Mucosa of stomach (tissue), 1 donor: ENCODE results near the gene GRIK3.
"Not testable (repeated sequence)": the region's sequence is repeated elsewhere in the genome, so short reads cannot be mapped to it uniquely, and the experiment has no call there.

Source experiments
- H3K27me3 ChIP-seq: one replicate; pipeline ENCODE4 v1.7.0; 2013; ENCODE audit warnings: mild to moderate bottlenecking, low read length; ENCODE audit not compliant: control insufficient read depth, insufficient read depth
- H3K36me3 ChIP-seq: one replicate; pipeline ENCODE4 v1.7.0; 2013; ENCODE audit warnings: low read length; ENCODE audit not compliant: control insufficient read depth, insufficient read depth
- H3K4me1 ChIP-seq: one replicate; pipeline ENCODE4 v1.7.0; 2013; ENCODE audit warnings: mild to moderate bottlenecking, low read length; ENCODE audit not compliant: control insufficient read depth, insufficient read depth
- H3K4me3 ChIP-seq: one replicate; pipeline ENCODE4 v1.7.0; 2013; ENCODE audit warnings: low read length
- H3K9ac ChIP-seq: one replicate; pipeline ENCODE4 v1.7.0; 2013; ENCODE audit warnings: mild to moderate bottlenecking, low read length, moderate library complexity
- H3K9me3 ChIP-seq: one replicate; pipeline ENCODE4 v1.7.0; 2013; ENCODE audit warnings: mild to moderate bottlenecking, low read length, moderate library complexity; ENCODE audit not compliant: control insufficient read depth
- donor health status: Pancreatic carcinoma.

Gene GRIK3

GRCh38 chr1:37034121-37035013 is at the start of gene GRIK3:
TSS of gene GRIK3 (minus strand) at chr1:37034515. CDS start at chr1:37034108, 407 bp downstream.
- H3K4me3 ChIP-seq = no peak within 1 kb of the TSS
- peaks cover 7% of the 10 kb centered on the region for H3K4me1 ChIP-seq

GRCh38 chr1:37084013-37084412 is 49.7 kb upstream of the GRIK3 start:
- no peaks in the 10 kb centered on the region for H3K9me3 ChIP-seq
- H3K27me3 ChIP-seq = no peaks in the 10 kb centered on the region
- no peak overlapping the region for H3K9ac ChIP-seq
- no peak overlapping the region for H3K4me3 ChIP-seq
- H3K4me1 ChIP-seq = no peaks in the 10 kb centered on the region
- no peaks in the 10 kb centered on the region for H3K36me3 ChIP-seq

More at GRCh38 chr1:37034121-37035013, at the start of gene GRIK3:
- Histone ChIP-seq H3K9ac (no peak within 1 kb of the TSS), H3K9me3 (no peaks in the 10 kb centered on the region), H3K36me3 (no peaks in the 10 kb centered on the region), H3K27me3 (peaks cover 78% of the 10 kb centered on the region)

GRCh38 chr1:37083603-37084002 is 49.3 kb upstream of the GRIK3 start:
- H3K27me3 ChIP-seq = no peaks in the 10 kb centered on the region
- H3K4me3 ChIP-seq = no peak overlapping the region
- H3K9me3 ChIP-seq = no peaks in the 10 kb centered on the region
- H3K4me1 ChIP-seq = no peaks in the 10 kb centered on the region
- no peaks in the 10 kb centered on the region for H3K36me3 ChIP-seq
- H3K9ac ChIP-seq = no peak overlapping the region

GRCh38 chr1:37080296-37080986 is 46.1 kb upstream of the GRIK3 start:
- not testable (repeated sequence) for H3K9me3 ChIP-seq, H3K4me3 ChIP-seq, H3K27me3 ChIP-seq, H3K4me1 ChIP-seq, H3K9ac ChIP-seq, H3K36me3 ChIP-seq

GRCh38 chr1:37078866-37079265 is 44.6 kb upstream of the GRIK3 start:
- H3K9ac ChIP-seq = no peak overlapping the region
- no peak overlapping the region for H3K4me3 ChIP-seq
- H3K36me3 ChIP-seq = no peaks in the 10 kb centered on the region

GRCh38 chr1:37076168-37076567 is 41.9 kb upstream of the GRIK3 start:
- Histone ChIP-seq H3K36me3 (no peaks in the 10 kb centered on the region), H3K27me3 (no peaks in the 10 kb centered on the region), H3K4me1 (no peaks in the 10 kb centered on the region), H3K9ac (no peak overlapping the region), H3K9me3 (no peaks in the 10 kb centered on the region), H3K4me3 (no peak overlapping the region)

More at GRCh38 chr1:37078866-37079265, 44.6 kb upstream of the GRIK3 start:
- no peaks in the 10 kb centered on the region for H3K9me3 ChIP-seq
- H3K4me1 ChIP-seq = no peaks in the 10 kb centered on the region
- no peaks in the 10 kb centered on the region for H3K27me3 ChIP-seq

GRCh38 chr1:37073854-37074379 is 39.6 kb upstream of the GRIK3 start:
- H3K9me3 ChIP-seq = no peaks in the 10 kb centered on the region
- H3K4me1 ChIP-seq = no peaks in the 10 kb centered on the region
- no peak overlapping the region for H3K4me3 ChIP-seq
- H3K27me3 ChIP-seq = no peaks in the 10 kb centered on the region
- H3K36me3 ChIP-seq = no peaks in the 10 kb centered on the region
- no peak overlapping the region for H3K9ac ChIP-seq

- Histone ChIP-seq H3K9me3 (no peaks in the 10 kb centered on the region), H3K9ac (no peak overlapping the region), H3K36me3 (no peaks in the 10 kb centered on the region), H3K4me3 (no peak overlapping the region), H3K27me3 (no peaks in the 10 kb centered on the region), H3K4me1 (no peaks in the 10 kb centered on the region)
Measured at GRCh38 chr1:37073152-37073853, 39.0 kb upstream of the GRIK3 start.

- no peaks in the 10 kb centered on the region for H3K4me1 ChIP-seq
- H3K27me3 ChIP-seq = no peaks in the 10 kb centered on the region
- H3K9ac ChIP-seq = no peak overlapping the region
- H3K4me3 ChIP-seq = no peak overlapping the region
- H3K36me3 ChIP-seq = no peaks in the 10 kb centered on the region
- H3K9me3 ChIP-seq = no peaks in the 10 kb centered on the region
Measured at GRCh38 chr1:37071829-37072228, 37.5 kb upstream of the GRIK3 start.

GRCh38 chr1:37070126-37070525 is 35.8 kb upstream of the GRIK3 start:
- no peak overlapping the region for H3K4me3 ChIP-seq
- H3K9ac ChIP-seq = no peak overlapping the region
- no peaks in the 10 kb centered on the region for H3K27me3 ChIP-seq
- H3K4me1 ChIP-seq = no peaks in the 10 kb centered on the region
- H3K9me3 ChIP-seq = no peaks in the 10 kb centered on the region
- no peaks in the 10 kb centered on the region for H3K36me3 ChIP-seq

- H3K4me1 ChIP-seq = no peaks in the 10 kb centered on the region
- H3K4me3 ChIP-seq = no peak overlapping the region
- no peaks in the 10 kb centered on the region for H3K36me3 ChIP-seq
- no peaks in the 10 kb centered on the region for H3K27me3 ChIP-seq
- no peaks in the 10 kb centered on the region for H3K9me3 ChIP-seq
- H3K9ac ChIP-seq = no peak overlapping the region
Measured at GRCh38 chr1:37069406-37069805, 35.1 kb upstream of the GRIK3 start.

- H3K9ac ChIP-seq = no peak overlapping the region
- no peaks in the 10 kb centered on the region for H3K36me3 ChIP-seq
- H3K4me3 ChIP-seq = no peak overlapping the region
- H3K9me3 ChIP-seq = no peaks in the 10 kb centered on the region
- H3K4me1 ChIP-seq = no peaks in the 10 kb centered on the region
- no peaks in the 10 kb centered on the region for H3K27me3 ChIP-seq
Measured at GRCh38 chr1:37068897-37069296, 34.6 kb upstream of the GRIK3 start.
